ENCODE measurements around the gene MAP3K10. TPM values are rescaled to one million over a fixed set of nuclear protein-coding genes. Genes with fewer than 3 reads are reported as not detected.

The MAP3K10 gene
- total and polyA plus RNA-seq, 2 of the 13 experiments (the other 11 are each of a cell fraction or from before 2014, with no cell fraction given), result 3.4 to 5.0 TPM

DNA sequence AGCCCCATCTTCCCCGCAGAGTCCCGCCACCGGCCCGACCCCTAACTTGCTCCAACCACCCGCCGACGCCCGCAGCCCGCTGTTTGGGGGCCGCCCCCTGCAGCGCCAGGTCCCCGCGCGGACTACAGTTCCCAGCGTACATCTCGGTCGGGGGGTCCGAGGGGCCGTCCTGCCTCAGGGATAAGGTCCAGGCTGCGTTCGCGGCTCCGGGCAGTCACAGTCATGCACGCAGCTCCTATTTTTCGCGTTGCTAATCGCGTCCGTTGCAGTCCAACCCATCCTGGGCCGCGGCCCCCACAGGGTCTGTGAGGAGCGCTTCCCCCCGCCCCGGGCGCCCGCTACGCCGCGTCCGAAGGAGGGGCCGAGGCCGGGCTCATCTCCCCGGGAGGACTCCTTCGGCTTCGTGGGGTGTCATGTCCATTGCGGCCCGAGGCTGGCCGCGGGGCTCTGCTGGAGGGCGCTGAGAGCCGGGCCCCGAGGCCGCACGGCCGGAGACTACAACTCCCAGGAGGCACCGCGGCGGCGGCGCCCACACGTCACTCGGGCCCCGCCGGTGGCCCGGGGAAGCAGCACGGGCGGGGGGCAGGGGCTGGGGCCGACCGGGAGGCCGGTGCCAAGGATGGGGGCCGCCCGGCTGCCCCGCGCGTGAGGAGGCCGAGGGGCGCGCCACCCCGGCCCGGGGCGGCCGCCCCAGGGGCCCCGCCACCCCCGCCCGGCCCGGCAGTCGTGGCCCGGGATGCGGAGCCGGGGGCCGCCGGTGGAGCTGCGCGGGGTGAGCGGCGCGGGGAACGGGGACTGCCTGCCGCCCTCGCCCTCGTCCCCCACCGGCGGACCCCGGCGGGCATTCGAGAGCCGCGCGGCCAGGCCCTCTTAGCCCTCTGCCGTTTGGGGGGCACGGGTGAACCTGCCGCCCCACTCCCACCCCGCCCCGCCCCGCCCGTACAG is at the start of gene MAP3K10 (continued):
- 0 out of 2 replicates have a peak, but pooled peaks have one; percentile 41 for TF ChIP-seq E2F5 (CRISPR knock-in tag; conservative IDR thresholded peaks at IDR 0.05)
- TF ChIP-seq, protein P1, sequence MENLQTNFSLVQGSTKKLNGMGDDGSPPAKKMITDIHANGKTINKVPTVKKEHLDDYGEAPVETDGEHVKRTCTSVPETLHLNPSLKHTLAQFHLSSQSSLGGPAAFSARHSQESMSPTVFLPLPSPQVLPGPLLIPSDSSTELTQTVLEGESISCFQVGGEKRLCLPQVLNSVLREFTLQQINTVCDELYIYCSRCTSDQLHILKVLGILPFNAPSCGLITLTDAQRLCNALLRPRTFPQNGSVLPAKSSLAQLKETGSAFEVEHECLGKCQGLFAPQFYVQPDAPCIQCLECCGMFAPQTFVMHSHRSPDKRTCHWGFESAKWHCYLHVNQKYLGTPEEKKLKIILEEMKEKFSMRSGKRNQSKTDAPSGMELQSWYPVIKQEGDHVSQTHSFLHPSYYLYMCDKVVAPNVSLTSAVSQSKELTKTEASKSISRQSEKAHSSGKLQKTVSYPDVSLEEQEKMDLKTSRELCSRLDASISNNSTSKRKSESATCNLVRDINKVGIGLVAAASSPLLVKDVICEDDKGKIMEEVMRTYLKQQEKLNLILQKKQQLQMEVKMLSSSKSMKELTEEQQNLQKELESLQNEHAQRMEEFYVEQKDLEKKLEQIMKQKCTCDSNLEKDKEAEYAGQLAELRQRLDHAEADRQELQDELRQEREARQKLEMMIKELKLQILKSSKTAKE (CRISPR knock-in tag; IDR thresholded peaks at IDR 0.05; ENCODE audit: borderline replicate concordance), result no peak
- TF ChIP-seq, protein P2, sequence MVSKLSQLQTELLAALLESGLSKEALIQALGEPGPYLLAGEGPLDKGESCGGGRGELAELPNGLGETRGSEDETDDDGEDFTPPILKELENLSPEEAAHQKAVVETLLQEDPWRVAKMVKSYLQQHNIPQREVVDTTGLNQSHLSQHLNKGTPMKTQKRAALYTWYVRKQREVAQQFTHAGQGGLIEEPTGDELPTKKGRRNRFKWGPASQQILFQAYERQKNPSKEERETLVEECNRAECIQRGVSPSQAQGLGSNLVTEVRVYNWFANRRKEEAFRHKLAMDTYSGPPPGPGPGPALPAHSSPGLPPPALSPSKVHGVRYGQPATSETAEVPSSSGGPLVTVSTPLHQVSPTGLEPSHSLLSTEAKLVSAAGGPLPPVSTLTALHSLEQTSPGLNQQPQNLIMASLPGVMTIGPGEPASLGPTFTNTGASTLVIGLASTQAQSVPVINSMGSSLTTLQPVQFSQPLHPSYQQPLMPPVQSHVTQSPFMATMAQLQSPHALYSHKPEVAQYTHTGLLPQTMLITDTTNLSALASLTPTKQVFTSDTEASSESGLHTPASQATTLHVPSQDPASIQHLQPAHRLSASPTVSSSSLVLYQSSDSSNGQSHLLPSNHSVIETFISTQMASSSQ (IDR thresholded peaks at IDR 0.05; ENCODE audit: low read depth), result no peak
- TF ChIP-seq, protein P2 (CRISPR knock-in tag; IDR thresholded peaks at IDR 0.05; ENCODE audit: borderline replicate concordance), result no peak
- TF ChIP-seq SAFB2 (CRISPR knock-in tag; IDR thresholded peaks at IDR 0.05; ENCODE audit: borderline replicate concordance, low read depth), result no peak
- TF ChIP-seq ZNF451 (CRISPR knock-in tag; IDR thresholded peaks at IDR 0.05), result no peak
- no peak for TF ChIP-seq ATF7 (IDR thresholded peaks at IDR 0.05)
- TF ChIP-seq ATF7 (CRISPR knock-in tag; IDR thresholded peaks at IDR 0.05), result no peak
- TF ChIP-seq SOX13 (IDR thresholded peaks at IDR 0.05), result no peak
- no peak for TF ChIP-seq SOX13 (CRISPR knock-in tag; conservative IDR thresholded peaks at IDR 0.05 in 1 of 2, IDR thresholded peaks at IDR 0.05 in 1 of 2)
- TF ChIP-seq ZFY (CRISPR knock-in tag; IDR thresholded peaks at IDR 0.05), result peak; percentile 96
- TF ChIP-seq HMGXB3 (CRISPR knock-in tag; IDR thresholded peaks at IDR 0.05; ENCODE audit: borderline replicate concordance), result no peak
- peak; percentile 35 to 72; a peak in 3 of 4 replicates for TF ChIP-seq HMGXB4 (CRISPR knock-in tag; IDR thresholded peaks at IDR 0.05; ENCODE audit: borderline replicate concordance in 1 of 2, low read depth in 1 of 2)

Data from HepG2 (cell line).